Neuronal stem cell (in vitro differentiated cells): Measurements from ENCODE around the gene ZIC2.

Experiments used
- DNase-seq: peaks from one replicate; pipeline ENCODE4 v3.0.0-alpha.2; 2013; ENCODE audit warnings: low spot score
- H2AFZ ChIP-seq: one replicate; pipeline ENCODE4 v1.6.1; 2013; ENCODE audit warnings: mild to moderate bottlenecking, low read length, inconsistent platforms
- H2AK5ac ChIP-seq: 2 replicates; pipeline ENCODE4 v1.6.1; 2013; ENCODE audit warnings: low read depth, mild to moderate bottlenecking, inconsistent platforms, low read length, moderate library complexity, mixed read lengths
- H2BK120ac ChIP-seq: 2 replicates; pipeline ENCODE4 v1.6.1; 2013; ENCODE audit warnings: low read depth, mild to moderate bottlenecking, inconsistent platforms, low read length, moderate library complexity, mixed read lengths
- H2BK12ac ChIP-seq: one replicate; pipeline ENCODE4 v1.6.1; 2013; ENCODE audit warnings: low read length, inconsistent platforms
- H2BK15ac ChIP-seq: 2 replicates; pipeline ENCODE4 v1.6.1; 2013; ENCODE audit warnings: mild to moderate bottlenecking, low read length, inconsistent platforms, mixed read lengths
- H2BK5ac ChIP-seq: one replicate; pipeline ENCODE4 v1.6.1; 2013; ENCODE audit warnings: inconsistent platforms, mild to moderate bottlenecking, low read length, moderate library complexity
- H3K14ac ChIP-seq: one replicate; pipeline ENCODE4 v1.6.1; 2013; ENCODE audit warnings: low read length, inconsistent platforms
- H3K18ac ChIP-seq: 2 replicates; pipeline ENCODE4 v1.6.1; 2013; ENCODE audit warnings: low read length, inconsistent platforms
- H3K23ac ChIP-seq: 2 replicates; pipeline ENCODE4 v1.6.1; 2013; ENCODE audit warnings: low read depth, mild to moderate bottlenecking, mixed read lengths, low read length, inconsistent platforms; ENCODE audit not compliant: poor library complexity
- H3K27ac ChIP-seq: replicated peaks from 3 replicates; pipeline ENCODE4 v1.5.1; 2013; ENCODE audit warnings: low read length, inconsistent platforms
- H3K27me3 ChIP-seq, 3 experiments: 2 replicates each; pipeline ENCODE4 v1.6.1; 2013; ENCODE audit warnings: low read length in 3 of 3, mild to moderate bottlenecking in 2 of 3, inconsistent platforms in 1 of 3, low read depth in 1 of 3, mixed read lengths in 1 of 3, moderate library complexity in 1 of 3; ENCODE audit not compliant: control insufficient read depth in 3 of 3, insufficient read depth in 3 of 3
- H3K36me3 ChIP-seq, 2 donors: replicated peaks in 1 of 2; 2 replicates each; pipeline ENCODE4 v1.6.1; 2013; ENCODE audit warnings: low read length in 2 of 2; ENCODE audit not compliant: control insufficient read depth in 2 of 2, insufficient read depth in 2 of 2
- H3K4ac ChIP-seq: 2 replicates; pipeline ENCODE4 v1.6.1; 2013; ENCODE audit warnings: inconsistent platforms, mild to moderate bottlenecking, low read length, moderate library complexity
- H3K4me1 ChIP-seq, 2 donors: 1 replicate in 1 of 2; 2 replicates in 1 of 2; pipeline ENCODE4 v1.6.1; 2013; ENCODE audit warnings: low read length in 2 of 2, low read depth in 1 of 2; ENCODE audit not compliant: control insufficient read depth in 2 of 2, insufficient read depth in 1 of 2
- H3K4me2 ChIP-seq: one replicate; pipeline ENCODE4 v1.6.1; 2013; ENCODE audit warnings: mild to moderate bottlenecking, low read length, inconsistent platforms; ENCODE audit not compliant: insufficient read depth, poor library complexity, severe bottlenecking
- H3K4me3 ChIP-seq, 2 donors: 2 replicates each; pipeline ENCODE4 v1.5.1; 2013; ENCODE audit warnings: low read length in 2 of 2, mild to moderate bottlenecking in 2 of 2, inconsistent platforms in 1 of 2, moderate library complexity in 1 of 2
- H3K79me1 ChIP-seq: one replicate; pipeline ENCODE4 v1.6.1; 2013; ENCODE audit warnings: low read depth, mild to moderate bottlenecking, inconsistent platforms, low read length, moderate library complexity
- H3K9ac ChIP-seq: one replicate; pipeline ENCODE4 v1.6.1; 2013; ENCODE audit warnings: mild to moderate bottlenecking, low read depth, low read length, inconsistent platforms; ENCODE audit not compliant: poor library complexity
- H3K9me3 ChIP-seq, 2 donors: replicated peaks in 1 of 2; 2 replicates each; pipeline versions ENCODE3 to v1.6.1; 2013; ENCODE audit warnings: low read length in 2 of 2, mild to moderate bottlenecking in 2 of 2, inconsistent platforms in 1 of 2, low read depth in 1 of 2, mixed read lengths in 1 of 2, moderate library complexity in 1 of 2; ENCODE audit not compliant: control insufficient read depth in 2 of 2, insufficient read depth in 1 of 2
- H4K8ac ChIP-seq: one replicate; pipeline ENCODE4 v1.6.1; 2013; ENCODE audit warnings: low read depth, mild to moderate bottlenecking, inconsistent platforms, low read length, moderate library complexity
- H4K91ac ChIP-seq: one replicate; pipeline ENCODE4 v1.6.1; 2013; ENCODE audit warnings: low read length, low read depth, mild to moderate bottlenecking, inconsistent platforms; ENCODE audit not compliant: poor library complexity
- WGBS, 2 donors: extraction: QIAGEN DNeasy Blood & Tissue Kit; methylation state at CpG; one replicate each; pipeline ENCODE4 v1.1.7; 2013; ENCODE audit warnings: missing lambda C conversion rate in 2 of 2, mixed read lengths in 1 of 2; ENCODE audit not compliant: insufficient read length in 2 of 2, insufficient replicate concordance in 1 of 2; ENCODE audit errors: extremely low coverage in 2 of 2; 5-methylcytosine and 5-hydroxymethylcytosine counted together

The ZIC2 gene

DNA sequence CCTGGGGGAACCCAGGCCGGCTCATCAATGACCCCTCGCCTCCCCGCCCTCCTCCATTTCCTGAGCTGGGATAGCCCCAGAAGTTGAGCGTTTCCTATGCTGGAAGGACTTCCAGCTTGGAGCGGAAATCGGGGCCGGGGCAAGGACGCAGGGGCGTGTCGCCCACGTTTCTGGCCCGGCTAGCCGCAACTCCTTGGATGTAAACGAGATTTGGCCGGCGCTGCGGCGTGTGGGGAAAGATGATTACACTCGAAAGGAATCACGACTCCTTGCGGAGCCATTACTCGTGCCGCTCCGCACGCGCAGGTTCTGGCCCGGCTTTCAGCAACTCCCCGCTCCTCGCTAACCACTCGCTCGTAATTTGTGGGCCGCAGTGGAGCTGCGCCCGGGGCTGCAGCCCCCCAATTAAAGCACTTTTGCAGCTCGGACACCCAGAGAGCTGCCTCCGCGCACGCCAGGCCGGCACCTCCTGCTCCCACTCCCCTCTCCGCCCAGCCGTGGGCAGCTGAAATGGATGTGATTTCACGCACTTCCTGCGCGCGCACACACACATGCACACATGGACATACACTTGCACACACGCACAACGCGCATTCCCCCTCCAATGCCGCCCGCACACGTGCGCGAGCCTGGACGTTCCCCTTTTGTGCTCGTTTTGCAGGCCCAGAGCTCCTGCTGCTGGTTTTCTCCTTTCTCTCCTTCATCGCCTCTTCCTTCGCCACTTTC lies 25.7 kb upstream of the ZIC2 start:
- peak overlapping the region; percentile 91 for H2BK5ac ChIP-seq
- peak overlapping the region; percentile 66 to 76 for H3K4me3 ChIP-seq
- H4K8ac ChIP-seq = no peak overlapping the region
- H3K4me1 ChIP-seq = peaks cover 22 to 24% of the 10 kb centered on the region in 2 donors
- peak overlapping the region; percentile 99 for H4K91ac ChIP-seq
- peak overlapping the region; percentile 75 for H3K14ac ChIP-seq
- H3K27ac ChIP-seq = no peak overlapping the region
- no peak for DNase-seq
- peak overlapping the region; percentile 95 for H3K4me2 ChIP-seq
- no CpG with 5 or more reads among the region's 57 CpGs for WGBS, 2 donors
- peak overlapping the region; percentile 79 for H2AFZ ChIP-seq
- H2AK5ac ChIP-seq = peak overlapping the region; percentile 53
- H3K36me3 ChIP-seq = no peaks in the 10 kb centered on the region
- peak overlapping the region; percentile 99 for H3K4ac ChIP-seq
- peak overlapping the region; percentile 94 for H3K18ac ChIP-seq
- H2BK12ac ChIP-seq = peak overlapping the region; percentile 99
- peaks cover 2% of the 10 kb centered on the region for H3K79me1 ChIP-seq
- H3K9me3 ChIP-seq = no peaks in the 10 kb centered on the region
- H3K27me3 ChIP-seq = peaks cover 0 to 9% (median 0%) of the 10 kb centered on the region in 3 experiments
- peak overlapping the region; percentile 83 for H3K23ac ChIP-seq
- H2BK120ac ChIP-seq = peak overlapping the region; percentile 97
- peak overlapping the region; percentile 88 for H3K9ac ChIP-seq
- H2BK15ac ChIP-seq = peak overlapping the region; percentile 99

DNA sequence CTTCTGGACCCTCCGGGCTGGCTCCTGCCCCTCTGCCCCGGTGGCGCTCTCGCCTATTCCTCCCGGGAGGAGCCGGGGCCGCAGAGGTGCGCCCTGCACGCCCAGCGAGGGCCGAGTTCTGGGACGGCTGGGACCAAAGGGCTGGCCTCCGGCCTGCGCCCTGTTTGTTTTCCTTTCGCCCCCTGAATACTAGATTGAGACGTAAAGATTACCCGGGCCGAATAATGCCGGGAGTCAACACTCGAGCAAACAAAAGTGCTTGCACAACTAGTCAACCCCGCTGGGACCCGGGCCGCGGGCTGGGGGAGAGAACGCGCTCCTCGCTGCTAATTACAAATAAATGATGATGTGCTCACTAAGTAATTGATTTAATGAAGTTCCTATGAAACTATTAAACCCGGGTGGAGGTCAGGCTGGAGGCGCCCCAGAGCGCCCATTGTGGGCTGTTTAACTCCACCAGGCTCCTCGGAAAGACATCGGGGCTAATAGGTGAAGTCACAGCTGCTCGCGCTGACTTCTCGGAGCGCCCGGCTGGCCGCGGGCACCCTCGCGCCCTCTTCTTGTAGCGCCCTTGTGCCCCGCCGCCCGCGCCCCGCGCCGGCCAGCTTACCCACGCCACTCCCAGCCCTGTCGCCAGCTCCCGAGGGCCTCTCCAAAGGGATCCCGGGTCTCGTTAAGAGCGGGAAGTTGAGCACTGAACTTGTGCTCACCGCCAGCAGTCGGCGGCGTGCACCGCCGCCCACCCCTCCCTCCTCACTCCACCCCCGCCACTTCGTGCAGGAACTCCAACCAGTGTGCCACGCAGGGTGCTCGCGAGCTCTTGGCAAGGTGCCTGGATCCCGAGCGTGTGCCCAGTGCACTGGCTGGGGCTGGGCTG lies 24.9 kb upstream of the ZIC2 start:
- H4K8ac ChIP-seq = no peak overlapping the region
- H3K4me2 ChIP-seq = peak overlapping the region; percentile 95
- peak overlapping the region; percentile 99 for H2BK15ac ChIP-seq
- H3K4me1 ChIP-seq = peaks cover 23 to 31% of the 10 kb centered on the region in 2 donors
- H2BK120ac ChIP-seq = peak overlapping the region; percentile 97
- no peak for DNase-seq
- H2BK12ac ChIP-seq = peak overlapping the region; percentile 99
- peak overlapping the region; percentile 66 to 76 for H3K4me3 ChIP-seq
- H3K9ac ChIP-seq = peak overlapping the region; percentile 88
- peak overlapping the region; percentile 99 for H4K91ac ChIP-seq
- H3K27ac ChIP-seq = no peak overlapping the region
- H3K14ac ChIP-seq = peak overlapping the region; percentile 75
- H3K23ac ChIP-seq = peak overlapping the region; percentile 83
- peak overlapping the region; percentile 79 for H2AFZ ChIP-seq
- H3K79me1 ChIP-seq = peaks cover 2% of the 10 kb centered on the region
- H3K27me3 ChIP-seq = peaks cover 0 to 9% (median 0%) of the 10 kb centered on the region in 3 experiments
- peak overlapping the region; percentile 72 for H2AK5ac ChIP-seq
- H3K36me3 ChIP-seq = no peaks in the 10 kb centered on the region
- no CpG with 5 or more reads among the region's 68 CpGs for WGBS, 2 donors
- H2BK5ac ChIP-seq = peak overlapping the region; percentile 91
- peak overlapping the region; percentile 98 for H3K18ac ChIP-seq
- H3K9me3 ChIP-seq = no peaks in the 10 kb centered on the region
- peak overlapping the region; percentile 99 for H3K4ac ChIP-seq

DNA sequence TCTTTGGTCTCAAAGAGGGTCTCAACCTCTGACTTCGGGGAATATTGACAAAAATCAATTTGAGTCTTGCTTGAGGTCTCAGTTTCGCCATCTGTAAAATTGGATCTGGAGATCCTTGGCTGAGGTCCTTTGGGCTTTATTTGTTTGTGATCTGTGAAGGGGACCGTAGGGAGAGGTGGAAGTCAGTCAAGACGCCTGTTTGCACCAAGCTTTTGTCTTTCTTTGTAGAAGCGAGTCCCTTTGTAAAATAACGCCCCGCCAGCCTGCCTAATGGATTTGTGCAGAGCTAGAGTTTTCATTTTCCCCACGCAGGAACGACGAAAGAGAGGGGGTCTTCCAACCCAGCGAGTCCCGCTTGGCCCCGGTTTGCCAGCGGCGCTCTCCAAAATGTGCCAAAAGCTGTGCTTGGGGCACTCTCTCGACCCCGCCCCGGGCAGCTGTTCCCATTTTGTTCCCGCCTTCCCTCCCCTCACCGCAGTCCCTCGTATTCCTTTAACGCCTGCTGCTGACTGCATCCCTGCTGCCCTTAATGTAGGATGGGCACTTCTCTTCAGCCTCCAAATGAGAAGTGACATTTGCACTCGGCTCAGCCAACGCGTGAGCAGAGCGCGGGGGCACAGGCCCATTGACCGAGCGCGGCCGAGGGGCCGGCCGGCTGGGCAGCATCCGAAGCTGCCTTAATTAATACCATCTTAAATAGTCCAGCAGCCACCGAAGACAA lies 23.0 kb upstream of the ZIC2 start:
- Histone ChIP-seq H2BK12ac (no peak overlapping the region), H3K18ac (peak overlapping the region; percentile 69), H3K14ac (no peak overlapping the region), H3K27me3 (peaks cover 0 to 9% (median 0%) of the 10 kb centered on the region in 3 experiments), H2BK15ac (no peak overlapping the region), H4K8ac (no peak overlapping the region), H3K4me3 (peak overlapping the region; percentile 27 to 66), H2BK5ac (no peak overlapping the region), H2AK5ac (no peak overlapping the region), H2BK120ac (no peak overlapping the region), H3K4me2 (peak overlapping the region; percentile 88), H3K9me3 (no peaks in the 10 kb centered on the region), H3K23ac (no peak overlapping the region), H4K91ac (no peak overlapping the region), H3K36me3 (peaks cover 0 to 10% of the 10 kb centered on the region in 2 donors), H3K4me1 (peaks cover 23 to 42% of the 10 kb centered on the region in 2 donors), H3K27ac (peak overlapping the region; percentile 30), H2AFZ (peak overlapping the region; percentile 79), H3K9ac (no peak overlapping the region), H3K79me1 (peaks cover 2% of the 10 kb centered on the region), H3K4ac (no peak overlapping the region)
- no peak for DNase-seq
- WGBS, 2 donors = no CpG with 5 or more reads among the region's 35 CpGs
